Measurements from ENCODE around the gene DHX30.
A peak's percentile ranks its signal among the peaks of the same experiment; 100 is the strongest.
"Not testable (repeated sequence)": the region's sequence is repeated elsewhere in the genome, so short reads cannot be mapped to it uniquely, and the experiment has no call there.

Gene DHX30

DNA sequence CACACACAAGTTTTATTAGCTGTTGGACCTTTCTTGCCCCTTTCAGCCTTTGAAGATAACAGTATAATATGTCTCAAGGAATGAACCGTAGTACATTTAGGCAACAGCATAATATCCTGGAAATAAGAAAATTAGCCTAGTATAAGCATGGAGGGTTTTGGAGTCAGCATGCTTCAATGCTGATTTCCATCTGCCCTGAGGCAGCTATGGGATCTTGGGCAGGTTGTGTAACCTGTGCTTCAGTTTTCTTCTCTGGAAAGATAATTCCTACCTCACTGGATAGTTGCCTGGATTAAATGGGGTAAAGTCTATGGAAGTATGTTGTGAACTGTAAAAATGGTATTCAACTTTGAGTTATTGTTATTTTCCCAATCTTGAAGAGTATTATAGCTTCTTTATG lies 1.6 kb downstream of the DHX30 start:
- no peak for DNase-seq

DNA sequence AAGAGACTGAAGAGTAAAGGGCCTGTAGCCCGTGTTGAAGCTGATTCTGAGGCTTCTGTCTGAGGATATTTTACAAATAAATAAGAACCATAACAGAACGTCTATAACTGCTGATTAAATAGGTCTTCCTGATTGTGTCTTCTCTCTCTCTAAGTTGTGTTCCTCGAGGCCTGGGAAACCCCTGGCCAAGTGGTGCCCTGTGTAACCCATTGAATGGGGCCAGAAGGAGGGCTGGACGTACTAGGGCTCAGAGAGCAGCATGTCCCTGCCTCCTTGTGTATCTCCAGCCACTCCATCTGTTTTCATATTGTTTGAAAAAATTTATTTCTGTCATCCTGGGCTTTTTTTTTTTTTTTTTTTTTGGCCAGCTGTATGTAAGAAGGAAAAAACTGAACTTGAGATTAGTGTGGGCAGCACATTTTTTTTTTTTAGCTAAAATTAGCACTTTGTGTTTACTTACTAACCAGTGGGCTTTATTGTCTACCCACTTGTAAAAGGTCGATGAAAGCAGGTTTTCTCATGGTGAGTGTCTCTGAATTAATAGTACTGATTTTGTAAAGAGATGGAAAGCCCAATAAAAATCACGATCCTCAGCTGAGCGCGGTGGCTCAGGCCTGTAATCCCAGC lies 10.7 kb downstream of the DHX30 start:
- no peak for DNase-seq

DNA sequence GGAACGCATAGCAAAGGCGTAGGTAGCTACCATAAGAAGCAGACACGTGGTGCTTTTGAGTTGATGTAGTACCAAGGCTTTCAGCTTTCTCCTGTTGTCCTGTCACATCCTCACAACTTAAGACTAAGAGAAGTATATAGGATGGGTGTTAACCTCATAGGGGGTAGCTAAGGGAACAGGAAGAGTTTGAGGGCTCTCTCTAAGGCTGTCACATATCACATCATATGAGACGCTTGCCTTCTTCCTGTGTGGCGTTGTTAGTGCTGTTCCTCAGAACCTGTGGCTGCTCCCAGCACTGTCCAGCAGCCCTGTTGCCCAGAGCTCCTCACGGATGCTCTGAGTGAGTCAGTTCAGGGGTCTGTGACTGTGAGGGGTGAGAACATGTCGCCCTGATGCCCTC lies 14.7 kb downstream of the DHX30 start:
- no peak for DNase-seq

DNA sequence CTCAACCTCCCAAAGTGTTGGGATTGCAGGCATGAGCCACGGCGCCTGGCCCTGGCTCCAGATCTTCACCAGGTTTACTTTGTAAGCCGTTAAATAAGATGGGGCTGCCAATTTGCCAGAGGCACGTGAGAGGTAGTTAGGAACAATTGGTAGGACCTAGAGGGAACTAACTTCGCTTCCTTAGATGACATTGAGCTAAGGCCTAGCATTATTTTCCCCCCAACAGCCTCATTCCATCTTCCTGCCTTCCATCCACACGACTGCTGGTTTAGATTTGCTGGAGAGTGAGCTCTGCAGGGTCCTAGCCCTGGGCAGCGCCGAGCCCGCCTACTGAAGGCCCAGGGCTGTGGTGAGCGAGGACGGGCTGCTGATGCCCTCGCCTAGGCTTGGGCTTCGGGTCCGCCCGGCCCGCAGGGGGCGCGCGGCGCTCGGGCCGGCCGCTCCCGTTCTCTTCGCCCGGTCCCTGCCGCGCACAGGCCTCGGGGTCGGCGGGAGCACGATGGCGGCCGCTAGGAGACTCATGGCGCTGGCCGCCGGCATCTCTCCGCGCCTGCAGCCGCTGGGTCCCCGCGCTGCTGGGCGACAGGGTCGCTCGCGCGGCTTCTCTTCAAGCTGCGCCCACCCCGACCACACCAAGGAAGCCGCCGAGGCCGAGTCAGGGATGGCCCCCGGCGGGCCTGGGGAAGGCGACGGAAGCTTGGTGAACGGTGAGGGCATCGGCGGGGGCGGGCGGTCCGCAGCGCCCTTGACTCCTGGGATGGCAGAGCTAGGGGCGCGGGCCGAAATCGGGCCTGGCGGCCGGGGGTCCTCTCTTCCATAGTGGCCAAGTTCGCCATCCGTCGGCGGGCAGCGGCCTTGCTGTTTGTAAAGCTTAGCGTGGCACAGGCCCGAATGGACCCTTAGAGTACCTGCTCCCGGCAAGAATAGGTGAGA lies 21.9 kb downstream of the DHX30 start:
- peak; percentile 49 for DNase-seq

DNA sequence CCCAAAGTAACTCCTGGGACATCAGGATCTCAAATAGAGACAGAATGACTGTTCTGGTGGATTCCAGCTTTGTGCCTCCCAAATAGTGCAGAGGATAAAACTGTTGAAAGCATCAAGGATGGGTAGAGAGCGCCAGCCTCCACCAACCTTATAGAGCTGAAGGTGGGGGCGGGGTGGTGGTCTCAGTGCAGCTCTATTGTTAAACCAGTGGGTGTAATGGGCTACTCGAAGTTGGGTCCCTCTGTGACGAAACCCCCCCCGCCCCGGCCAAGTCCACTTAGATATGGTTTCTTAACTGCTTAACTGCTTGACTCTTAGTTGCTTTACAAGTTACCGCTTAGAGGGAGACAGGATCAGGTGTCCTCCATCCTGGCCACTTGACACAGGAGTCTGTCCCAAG lies 22.7 kb downstream of the DHX30 start:
- no peak for DNase-seq

DNA sequence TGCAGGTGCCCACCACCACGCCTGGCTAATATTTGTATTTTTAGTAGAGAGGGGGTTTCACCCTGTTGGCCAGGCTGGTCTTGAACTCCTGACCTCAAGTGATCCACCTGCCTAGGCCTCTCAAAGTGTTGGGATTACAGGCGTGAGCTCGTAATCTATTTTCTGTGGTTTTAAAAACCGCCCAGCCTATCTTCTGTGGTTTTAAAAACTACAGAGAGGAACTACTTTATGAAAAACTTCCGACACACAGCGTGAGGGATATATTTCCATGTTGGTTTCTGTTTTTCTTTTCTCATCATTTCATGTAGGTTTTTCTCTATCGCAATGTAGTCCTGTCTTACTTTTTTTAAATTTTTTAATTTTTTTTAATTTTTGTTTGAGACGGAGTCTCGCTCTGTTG lies 26.5 kb downstream of the DHX30 start:
- not testable (repeated sequence) for DNase-seq

DNA sequence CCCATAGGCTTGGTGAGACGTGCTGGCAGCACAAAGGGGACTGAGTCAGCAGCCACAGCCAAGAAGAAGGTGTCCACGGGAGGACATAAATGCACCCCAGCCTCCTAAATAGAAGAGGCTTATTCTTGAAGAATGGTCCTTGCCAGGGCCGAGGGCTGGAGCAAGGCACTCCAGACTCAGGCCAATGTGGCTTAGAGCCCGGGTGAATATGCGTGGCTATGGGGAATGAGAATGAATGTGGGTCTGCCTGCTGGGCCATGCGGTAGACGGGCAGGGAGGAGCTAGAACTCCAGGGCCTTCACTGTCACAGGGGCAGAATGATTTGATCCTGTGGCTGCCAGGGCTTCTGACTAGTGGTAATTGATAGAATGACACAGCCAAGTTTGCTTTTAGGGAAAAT lies 34.0 kb downstream of the DHX30 start:
- no peak for DNase-seq

DNA sequence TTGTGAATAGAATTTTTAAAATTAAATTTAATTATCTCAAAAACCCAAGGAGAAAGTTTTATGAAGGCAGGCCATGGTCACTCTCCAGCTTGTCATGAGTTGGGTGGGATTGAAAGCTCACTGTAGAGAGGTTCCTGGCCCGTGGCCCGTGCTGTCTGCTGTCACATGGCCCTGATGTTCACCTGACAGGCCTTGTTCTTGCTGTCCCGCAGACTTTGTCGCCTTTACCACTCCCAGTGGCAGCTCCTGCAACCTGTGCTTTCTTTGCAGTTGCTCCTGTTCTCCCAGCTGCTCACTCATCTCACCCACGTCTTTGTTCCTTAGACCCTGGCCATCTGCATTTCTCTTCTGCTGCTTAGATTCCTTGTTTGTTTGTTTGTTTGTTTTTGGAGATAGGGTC lies 35.6 kb downstream of the DHX30 start:
- DNase-seq = no peak

DNA sequence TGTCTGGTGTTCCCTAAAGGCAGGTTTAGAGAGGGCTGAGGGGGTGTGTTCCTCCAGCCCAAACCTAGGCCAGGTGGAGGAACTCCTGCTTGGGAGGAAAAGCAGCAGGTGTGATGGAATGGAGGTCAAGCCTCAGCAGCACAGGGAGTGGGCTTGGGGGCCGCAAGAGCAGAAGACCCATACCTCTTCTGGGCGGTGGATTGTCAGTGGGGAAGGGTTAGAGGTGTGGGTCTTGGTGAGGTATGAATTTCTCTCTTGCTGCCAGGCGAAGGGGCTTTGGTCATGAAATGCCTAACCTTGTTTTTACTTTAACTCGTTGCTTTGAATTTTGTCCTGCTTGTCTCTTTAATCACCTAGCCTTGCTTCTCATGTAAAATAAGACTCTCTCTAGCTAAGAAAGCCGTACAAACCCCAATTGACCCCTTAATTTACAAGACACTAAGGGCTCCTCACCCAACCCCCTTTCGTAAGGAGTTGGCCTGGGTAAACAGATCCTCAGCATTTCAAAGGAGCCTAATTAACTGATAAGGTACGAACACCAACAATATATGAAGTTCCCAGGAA lies 38.9 kb downstream of the DHX30 start:
- DNase-seq = no peak

DNA sequence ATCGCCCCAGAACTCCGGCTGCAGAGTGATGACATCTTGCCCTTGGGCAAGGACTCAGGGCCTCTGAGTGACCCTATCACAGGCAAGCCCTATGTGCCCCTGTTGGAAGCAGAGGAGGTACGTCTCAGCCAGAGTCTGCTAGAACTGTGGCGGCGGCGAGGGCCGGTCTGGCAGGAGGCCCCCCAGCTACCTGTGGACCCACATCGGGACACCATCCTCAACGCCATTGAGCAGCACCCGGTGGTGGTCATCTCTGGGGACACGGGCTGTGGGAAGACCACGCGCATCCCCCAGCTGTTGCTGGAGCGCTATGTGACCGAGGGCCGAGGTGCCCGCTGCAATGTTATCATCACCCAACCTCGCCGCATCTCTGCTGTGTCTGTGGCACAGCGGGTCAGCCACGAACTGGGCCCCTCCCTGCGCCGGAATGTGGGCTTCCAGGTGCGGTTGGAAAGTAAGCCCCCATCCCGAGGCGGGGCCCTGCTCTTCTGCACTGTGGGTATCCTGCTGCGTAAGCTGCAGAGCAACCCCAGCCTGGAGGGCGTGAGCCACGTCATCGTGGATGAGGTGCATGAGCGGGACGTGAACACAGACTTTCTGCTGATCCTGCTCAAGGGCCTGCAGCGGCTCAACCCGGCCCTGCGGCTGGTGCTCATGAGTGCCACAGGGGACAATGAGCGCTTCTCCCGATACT lies 43.4 kb downstream of the DHX30 start:
- DNase-seq = no peak

DNA sequence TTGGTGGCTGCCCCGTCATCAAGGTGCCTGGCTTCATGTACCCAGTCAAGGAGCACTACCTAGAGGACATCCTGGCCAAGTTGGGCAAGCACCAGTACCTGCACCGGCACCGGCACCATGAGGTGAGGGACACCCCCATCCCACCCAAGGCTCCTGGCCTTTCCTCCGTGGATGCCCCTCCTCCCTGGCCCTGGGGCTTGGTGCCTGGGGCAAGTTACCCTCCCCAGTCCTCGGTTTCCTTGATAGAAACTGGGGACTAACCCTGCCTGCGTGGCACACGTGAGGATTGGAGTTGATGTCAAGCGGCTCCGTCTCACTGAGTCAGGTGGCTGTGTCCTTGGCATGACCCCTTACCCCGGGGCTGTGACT lies 43.9 kb downstream of the DHX30 start:
- no peak for DNase-seq

DNA sequence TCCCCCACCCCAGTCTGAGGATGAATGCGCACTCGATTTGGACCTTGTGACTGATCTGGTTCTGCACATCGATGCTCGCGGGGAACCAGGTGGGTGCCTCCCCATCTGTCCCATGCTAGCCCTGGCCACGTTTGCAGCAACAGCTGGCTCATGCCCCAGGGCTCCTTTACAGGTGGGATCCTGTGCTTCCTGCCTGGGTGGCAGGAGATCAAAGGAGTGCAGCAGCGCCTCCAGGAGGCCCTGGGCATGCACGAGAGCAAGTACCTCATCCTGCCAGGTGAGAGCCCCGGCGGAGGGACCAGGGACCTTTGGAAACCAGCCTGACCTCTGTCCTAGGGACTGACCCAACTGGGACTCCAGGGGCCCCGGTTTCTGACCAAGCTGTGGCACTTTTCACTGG lies 44.3 kb downstream of the DHX30 start:
- no peak for DNase-seq

DNA sequence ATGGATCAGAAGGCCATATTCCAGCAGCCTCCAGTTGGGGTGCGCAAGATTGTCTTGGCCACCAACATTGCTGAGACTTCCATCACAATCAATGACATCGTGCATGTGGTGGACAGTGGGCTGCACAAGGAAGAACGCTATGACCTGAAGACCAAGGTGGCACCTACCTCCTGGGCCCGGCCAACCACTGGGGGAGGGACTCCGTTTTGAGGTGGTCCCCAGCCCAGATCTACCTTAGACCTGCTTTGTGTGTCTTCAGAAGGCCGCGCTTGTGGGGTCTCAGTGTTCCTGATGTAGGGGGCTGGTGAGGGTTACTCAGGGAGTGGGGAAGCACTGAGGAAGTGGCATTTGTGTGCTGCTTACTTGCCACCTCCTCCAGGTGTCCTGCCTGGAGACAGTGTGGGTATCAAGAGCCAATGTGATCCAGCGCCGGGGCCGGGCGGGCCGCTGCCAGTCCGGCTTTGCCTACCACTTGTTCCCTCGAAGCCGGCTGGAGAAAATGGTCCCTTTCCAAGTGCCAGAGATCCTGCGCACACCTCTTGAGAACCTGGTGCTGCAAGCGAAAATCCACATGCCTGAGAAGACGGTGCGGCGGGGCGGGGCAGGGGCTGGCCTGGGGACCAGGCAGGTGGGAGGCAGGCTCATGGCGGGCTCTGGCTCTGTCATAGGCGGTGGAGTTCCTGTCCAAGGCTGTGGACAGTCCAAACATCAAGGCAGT lies 45.0 kb downstream of the DHX30 start:
- DNase-seq = no peak

DNA sequence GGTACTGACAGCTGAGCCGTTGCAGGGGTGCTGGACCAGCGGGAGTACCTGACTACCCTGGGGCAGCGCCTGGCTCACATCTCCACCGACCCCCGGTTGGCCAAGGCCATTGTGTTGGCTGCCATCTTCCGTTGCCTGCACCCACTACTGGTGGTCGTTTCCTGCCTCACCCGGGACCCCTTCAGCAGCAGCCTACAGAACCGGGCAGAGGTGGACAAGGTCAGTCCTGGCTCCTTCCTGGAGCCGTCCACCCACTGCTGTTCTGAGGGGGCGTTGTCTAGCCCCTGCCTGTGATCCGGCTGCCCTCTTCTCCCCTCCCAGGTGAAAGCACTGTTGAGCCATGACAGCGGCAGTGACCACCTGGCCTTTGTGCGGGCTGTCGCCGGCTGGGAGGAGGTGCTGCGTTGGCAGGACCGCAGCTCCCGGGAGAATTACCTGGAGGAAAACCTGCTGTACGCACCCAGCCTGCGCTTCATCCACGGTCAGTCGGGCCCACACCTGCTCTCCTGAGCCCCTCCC lies 45.7 kb downstream of the DHX30 start:
- no peak for DNase-seq

DNA sequence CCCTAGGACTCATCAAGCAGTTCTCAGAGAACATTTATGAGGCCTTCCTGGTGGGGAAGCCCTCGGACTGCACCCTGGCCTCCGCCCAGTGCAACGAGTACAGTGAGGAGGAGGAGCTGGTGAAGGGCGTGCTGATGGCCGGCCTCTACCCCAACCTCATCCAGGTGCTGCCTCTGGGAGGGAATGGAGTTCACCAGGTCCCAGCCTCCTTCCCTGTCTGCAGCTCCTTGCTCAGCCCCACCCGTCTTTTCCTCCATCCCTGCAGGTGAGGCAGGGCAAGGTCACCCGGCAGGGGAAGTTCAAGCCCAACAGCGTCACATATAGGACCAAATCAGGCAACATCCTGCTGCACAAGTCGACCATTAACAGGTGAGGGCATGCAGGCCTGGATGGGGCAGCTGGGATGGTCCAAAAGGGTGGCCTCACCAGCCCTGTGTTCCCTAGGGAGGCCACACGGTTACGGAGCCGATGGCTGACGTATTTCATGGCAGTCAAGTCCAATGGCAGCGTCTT lies 46.3 kb downstream of the DHX30 start:
- no peak for DNase-seq

DNA sequence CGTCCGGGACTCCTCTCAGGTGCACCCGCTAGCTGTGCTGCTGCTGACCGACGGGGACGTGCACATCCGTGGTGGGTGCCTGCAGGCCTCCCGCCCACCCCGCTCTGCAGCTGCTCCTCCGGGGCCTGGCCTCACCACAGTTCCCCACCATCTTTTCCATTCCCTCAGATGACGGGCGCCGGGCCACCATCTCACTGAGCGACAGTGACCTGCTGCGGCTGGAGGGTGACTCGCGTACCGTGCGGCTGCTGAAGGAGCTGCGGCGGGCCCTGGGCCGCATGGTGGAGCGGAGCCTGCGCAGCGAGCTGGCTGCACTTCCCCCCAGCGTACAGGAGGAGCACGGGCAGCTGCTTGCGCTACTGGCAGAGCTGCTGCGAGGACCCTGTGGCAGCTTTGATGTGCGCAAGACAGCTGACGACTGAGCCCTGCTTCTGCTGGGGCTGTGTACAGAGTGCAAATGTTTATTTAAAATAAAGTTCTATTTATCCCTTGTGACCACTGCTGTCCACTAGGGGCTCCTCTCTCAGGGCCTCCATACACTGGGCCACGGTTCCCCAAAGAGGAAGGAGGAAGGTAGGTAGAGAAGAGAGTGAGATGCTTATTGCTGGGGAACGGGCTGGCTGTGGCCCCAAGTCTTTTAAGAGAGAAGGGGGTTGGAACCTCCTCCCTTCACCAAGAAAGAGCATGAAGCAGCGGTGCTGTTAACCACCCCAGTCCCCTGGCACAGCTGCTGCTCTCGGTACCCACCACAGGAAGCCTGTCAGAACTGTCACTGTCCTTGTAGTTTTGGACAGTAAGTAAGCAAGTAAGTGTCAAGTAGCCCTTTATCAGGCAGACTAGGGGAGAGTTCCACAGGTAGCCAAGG lies 47.0 kb downstream of the DHX30 start:
- DNase-seq = no peak

DNA sequence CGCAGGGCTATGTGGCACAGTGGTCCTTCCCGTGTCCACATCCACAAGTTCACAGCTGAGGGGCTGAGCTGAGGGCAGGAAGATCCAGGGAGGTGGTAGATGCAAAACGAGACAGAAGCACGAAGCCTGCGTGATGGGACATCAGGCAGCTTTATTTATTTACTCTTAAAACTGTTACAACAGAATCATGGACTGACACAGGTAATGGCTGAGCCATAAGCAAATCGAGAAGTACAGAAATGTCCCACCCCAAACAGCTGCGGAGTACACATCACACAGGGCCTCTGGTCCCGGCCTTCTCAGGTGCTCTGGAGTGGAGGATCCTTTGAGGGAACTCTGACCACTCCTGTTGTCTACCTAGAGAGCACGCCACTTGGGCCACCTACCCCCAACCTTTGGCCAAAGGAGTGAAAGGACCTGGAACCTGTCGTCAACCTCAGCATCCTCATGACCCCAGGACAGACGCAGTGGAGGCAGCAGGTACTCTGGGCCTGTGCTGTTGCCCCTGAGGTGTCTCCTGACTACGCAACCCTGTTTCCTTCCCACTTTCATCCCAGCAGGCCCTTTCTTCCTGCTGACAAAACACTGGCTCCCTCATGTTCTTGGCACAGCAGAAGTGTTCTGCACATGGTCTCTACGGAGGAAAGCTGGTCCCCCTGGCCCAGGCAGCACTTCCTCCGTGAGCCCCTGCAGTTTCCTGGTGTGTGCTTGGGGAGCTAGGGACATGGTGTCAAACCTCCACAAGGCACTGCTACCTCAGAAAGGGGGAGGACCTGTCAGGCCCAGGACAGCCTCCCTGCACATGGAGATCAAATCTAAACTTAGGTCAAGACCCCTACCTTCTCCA lies 47.8 kb downstream of the DHX30 start:
- no peak for DNase-seq

DNA sequence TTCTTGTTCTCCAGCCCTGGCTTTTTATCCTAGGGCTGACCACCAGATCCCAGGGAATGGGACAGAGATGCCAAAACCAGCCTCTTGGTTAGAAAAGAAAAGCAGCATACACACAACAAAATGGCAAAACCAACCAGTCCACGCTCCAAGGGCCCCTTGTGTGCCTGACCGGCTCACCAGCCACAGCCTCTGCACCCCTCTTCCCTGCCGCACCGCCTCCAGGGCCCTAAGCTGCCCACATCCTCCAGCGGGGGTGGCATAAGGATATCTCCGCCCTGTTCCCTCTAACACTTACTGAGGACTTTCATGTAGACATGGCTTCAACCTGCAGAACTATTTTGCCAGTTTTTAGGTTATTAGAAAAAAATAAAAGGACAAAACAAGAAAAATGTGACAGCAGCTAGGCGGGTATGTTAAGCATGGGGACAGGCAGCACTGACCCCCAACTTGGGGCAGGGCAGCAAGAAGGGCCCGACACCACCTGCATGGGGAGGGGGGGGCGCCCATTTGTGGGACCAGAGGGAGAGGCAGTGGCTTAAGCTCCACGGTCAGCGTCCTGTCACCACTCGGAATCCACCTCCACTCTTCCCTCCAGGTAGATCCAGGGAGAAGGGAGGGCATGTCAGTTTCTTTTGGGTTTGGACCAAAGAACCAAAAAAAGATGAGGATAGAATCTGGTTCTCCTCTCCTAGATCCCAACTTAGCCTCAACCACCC lies 49.1 kb downstream of the DHX30 start:
- DNase-seq = no peak
